PC-3 (cell line): ENCODE measurements around the gene TTC39A. TPM values are rescaled to one million over a fixed set of nuclear protein-coding genes. Genes with fewer than 3 reads are reported as not detected.

Source experiments
- ATAC-seq: fragments of 200-7000 bp; cut with Tn5 transposase; 2 replicates; pipeline ENCODE4 v1.9.1; 2020; ENCODE audit warnings: mild to moderate bottlenecking, moderate library complexity
- BruUV-seq: library from RNA; stranded (reverse); fragments of 400-500 nt; replicated peaks from 2 replicates; lab custom pipeline; 2021; lab: Mats Ljungman, UMichigan
- CTCF ChIA-PET: fragments of 300-600 bp; sonication (Branson Sonifier 250); formaldehyde crosslinking; loops from one replicate; lab custom pipeline; 2022; ENCODE audit warnings: antibody characterized with exemption; lab: Charles Lee
- POLR2A ChIA-PET: fragments of 300-600 bp; sonication (Branson Sonifier 250); formaldehyde crosslinking; loops from one replicate; lab custom pipeline; 2022; ENCODE audit warnings: antibody characterized with exemption; ENCODE audit not compliant: unreplicated experiment; lab: Charles Lee
- DNase-seq: peaks from one replicate; pipeline ENCODE4 v3.0.0-alpha.2; 2015
- H2AFZ ChIP-seq: fragments of 300-600 bp; sonication (generic); 2 replicates; pipeline ENCODE4 v1.6.0; 2016; ENCODE audit warnings: antibody characterized with exemption, low read length
- H3F3A ChIP-seq: fragments of 300-600 bp; sonication (generic); one replicate; pipeline ENCODE4 v1.6.0; 2017; ENCODE audit warnings: antibody characterized with exemption, low read length, control low read depth, mild to moderate bottlenecking; ENCODE audit not compliant: unreplicated experiment
- H3K27ac ChIP-seq: fragments of 300-600 bp; sonication (generic); 2 replicates; pipeline ENCODE4 v1.5.1; 2016; ENCODE audit warnings: mild to moderate bottlenecking, low read length
- H3K27me3 ChIP-seq: fragments of 300-600 bp; sonication (generic); 2 replicates; pipeline ENCODE4 v1.6.1; 2016; ENCODE audit warnings: low read length, mixed read lengths
- H3K36me3 ChIP-seq: fragments of 300-600 bp; sonication (generic); 2 replicates; pipeline ENCODE4 v1.6.1; 2016; ENCODE audit warnings: low read depth, mixed run types, low read length, mixed read lengths
- H3K4me1 ChIP-seq: fragments of 300-600 bp; sonication (generic); 2 replicates; pipeline ENCODE4 v1.5.1; 2016; ENCODE audit warnings: low read length; ENCODE audit not compliant: insufficient read depth
- H3K4me2 ChIP-seq: fragments of 300-600 bp; sonication (generic); 2 replicates; pipeline ENCODE4 v1.6.0; 2016; ENCODE audit warnings: low read length
- H3K4me3 ChIP-seq: fragments of 300-600 bp; sonication (generic); 2 replicates; pipeline ENCODE4 v1.5.1; 2016; ENCODE audit warnings: mild to moderate bottlenecking, low read length, mixed read lengths
- H3K79me2 ChIP-seq: fragments of 300-600 bp; sonication (generic); 2 replicates; pipeline ENCODE4 v1.6.1; 2017; ENCODE audit warnings: low read length, mixed read lengths
- H3K9ac ChIP-seq: fragments of 300-600 bp; sonication (generic); 2 replicates; pipeline ENCODE4 v1.6.0; 2016; ENCODE audit warnings: mild to moderate bottlenecking, low read length
- H3K9me2 ChIP-seq: fragments of 300-600 bp; sonication (generic); replicated peaks from 2 replicates; pipeline ENCODE4 v1.6.1; 2016; ENCODE audit warnings: mixed run types, low read length, mixed read lengths
- H3K9me3 ChIP-seq: fragments of 300-600 bp; sonication (generic); 2 replicates; pipeline ENCODE4 v1.6.1; 2016; ENCODE audit warnings: low read length, mixed read lengths
- H4K20me1 ChIP-seq: fragments of 300-600 bp; sonication (generic); 2 replicates; pipeline ENCODE4 v1.6.1; 2016; ENCODE audit warnings: low read length, mixed read lengths
- CTCF ChIP-seq: fragments of 300-600 bp; sonication (generic); conservative IDR thresholded peaks from 2 replicates; pipeline ENCODE4 v1.5.1; 2017; ENCODE audit warnings: antibody characterized with exemption, low read depth, mild to moderate bottlenecking, low read length
- EZH2 ChIP-seq: fragments of 300-600 bp; sonication (generic); IDR thresholded peaks from one replicate; pipeline ENCODE4 v1.6.1; 2017; ENCODE audit warnings: antibody characterized with exemption, mild to moderate bottlenecking, low read length; ENCODE audit not compliant: unreplicated experiment
- EZH2phosphoT487 ChIP-seq: fragments of 300-600 bp; sonication (generic); IDR thresholded peaks from 2 replicates; pipeline ENCODE4 v1.6.1; 2018; ENCODE audit warnings: mild to moderate bottlenecking, antibody characterized with exemption, low read length, borderline replicate concordance
- intact Hi-C: fragments of 100-400 bp; cut with micrococcal nuclease; formaldehyde crosslinking; loops from 2 replicates; pipeline ENCODE4 v1.9.0; 2023
- total RNA-seq: library from RNA; depleted of rRNA; stranded (reverse); fragments of >200 nt; gene quantifications from 2 replicates; pipeline ENCODE4 v1.2.3, GENCODE V29; 2014

The TTC39A gene
- total RNA-seq, 1 experiment from 2014 or later = 11.1 TPM

DNA sequence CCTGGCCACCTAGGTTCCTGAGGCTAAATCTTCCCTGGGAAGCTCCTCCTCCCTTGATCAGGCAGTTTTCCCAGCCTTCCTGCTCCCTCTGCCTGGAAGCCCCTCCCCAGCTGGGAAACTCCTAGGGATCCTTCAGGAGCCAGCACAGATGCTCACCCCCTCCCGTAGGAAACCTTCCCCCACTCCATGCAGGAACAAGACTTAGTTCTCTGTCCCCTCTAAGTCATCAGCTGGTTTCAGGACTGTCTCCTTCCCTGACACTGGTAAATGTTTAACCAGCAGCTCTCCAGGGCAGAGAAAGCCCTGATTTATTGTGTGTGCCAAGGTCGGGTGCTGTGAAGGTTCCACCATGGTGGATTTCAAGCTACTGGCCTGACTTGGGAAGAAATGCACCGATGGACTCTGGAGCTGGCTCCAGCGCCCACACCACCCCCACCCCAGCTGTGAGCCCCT, 25.0 kb downstream of the TTC39A start:
- TF ChIP-seq EZH2phosphoT487 (no peak), EZH2 (no peak), CTCF (no peak)
- no peaks in the 10 kb centered on the region for H3K9me3 ChIP-seq
- H3K4me2 ChIP-seq = no peak overlapping the region
- H3K27me3 ChIP-seq = no peaks in the 10 kb centered on the region
- DNase-seq (no peak), ATAC-seq (no peak)
- no peaks in the 10 kb centered on the region for H3K36me3 ChIP-seq
- intact Hi-C loops = no loop called here
- BruUV-seq = no TSS peak
- no peaks in the 10 kb centered on the region for H4K20me1 ChIP-seq
- no peaks in the 10 kb centered on the region for H3F3A ChIP-seq
- no peak overlapping the region for H2AFZ ChIP-seq
- H3K9ac ChIP-seq = no peak overlapping the region
- CTCF ChIA-PET = no interaction called here
- no peaks in the 10 kb centered on the region for H3K79me2 ChIP-seq
- no peak overlapping the region for H3K27ac ChIP-seq
- no peak overlapping the region for H3K4me3 ChIP-seq
- no peaks in the 10 kb centered on the region for H3K9me2 ChIP-seq
- H3K4me1 ChIP-seq = 0 out of 2 replicates have a peak, but pooled peaks cover 6% of the 10 kb centered on the region
- POLR2A ChIA-PET = no interaction called here

GRCh38 chr1:51304360-51304759, 26.0 kb downstream of the TTC39A start:
- DNase-seq (no peak), ATAC-seq (no peak)
- H4K20me1 ChIP-seq = no peaks in the 10 kb centered on the region
- no peaks in the 10 kb centered on the region for H3K27me3 ChIP-seq
- no peak overlapping the region for H3K27ac ChIP-seq
- 0 out of 2 replicates have a peak, but pooled peaks cover 2% of the 10 kb centered on the region for H3K4me1 ChIP-seq
- no peaks in the 10 kb centered on the region for H3K79me2 ChIP-seq
- POLR2A ChIA-PET = no interaction called here
- H3K9me2 ChIP-seq = no peaks in the 10 kb centered on the region
- CTCF ChIA-PET = no interaction called here
- no peak for TF ChIP-seq EZH2
- TF ChIP-seq EZH2phosphoT487 = no peak
- TF ChIP-seq CTCF = no peak
- H3K36me3 ChIP-seq = no peaks in the 10 kb centered on the region
- no peak overlapping the region for H3K4me2 ChIP-seq
- no TSS peak for BruUV-seq
- H3F3A ChIP-seq = no peaks in the 10 kb centered on the region
- no peak overlapping the region for H3K9ac ChIP-seq
- no peak overlapping the region for H2AFZ ChIP-seq
- intact Hi-C loops = no loop called here
- H3K9me3 ChIP-seq = no peaks in the 10 kb centered on the region
- no peak overlapping the region for H3K4me3 ChIP-seq

- no peaks in the 10 kb centered on the region for H3K9me3 ChIP-seq
- no peak for DNase-seq
- no peak overlapping the region for H3K27ac ChIP-seq
- TF ChIP-seq EZH2 = no peak
- TF ChIP-seq EZH2phosphoT487 = no peak
- TF ChIP-seq CTCF = no peak
- no peaks in the 10 kb centered on the region for H3K4me1 ChIP-seq
- H3F3A ChIP-seq = no peaks in the 10 kb centered on the region
- no peaks in the 10 kb centered on the region for H3K36me3 ChIP-seq
- intact Hi-C loops = no loop called here
- BruUV-seq = no TSS peak
- no peak overlapping the region for H3K9ac ChIP-seq
- ChIA-PET POLR2A (no interaction called here), CTCF (no interaction called here)
- ATAC-seq = no peak
- no peak overlapping the region for H3K4me2 ChIP-seq
- H4K20me1 ChIP-seq = no peaks in the 10 kb centered on the region
- no peaks in the 10 kb centered on the region for H3K27me3 ChIP-seq
- no peaks in the 10 kb centered on the region for H3K79me2 ChIP-seq
- no peak overlapping the region for H3K4me3 ChIP-seq
- H2AFZ ChIP-seq = no peak overlapping the region
- no peaks in the 10 kb centered on the region for H3K9me2 ChIP-seq
Observed at GRCh38 chr1:51303751-51304251, 26.6 kb downstream of the TTC39A start.
